ENCODE results near the gene CBX7.

CBX7 gene

GRCh38 chr22:39122772-39123470, 29.6 kb downstream of the CBX7 start:
- no peak for DNase-seq

DNA sequence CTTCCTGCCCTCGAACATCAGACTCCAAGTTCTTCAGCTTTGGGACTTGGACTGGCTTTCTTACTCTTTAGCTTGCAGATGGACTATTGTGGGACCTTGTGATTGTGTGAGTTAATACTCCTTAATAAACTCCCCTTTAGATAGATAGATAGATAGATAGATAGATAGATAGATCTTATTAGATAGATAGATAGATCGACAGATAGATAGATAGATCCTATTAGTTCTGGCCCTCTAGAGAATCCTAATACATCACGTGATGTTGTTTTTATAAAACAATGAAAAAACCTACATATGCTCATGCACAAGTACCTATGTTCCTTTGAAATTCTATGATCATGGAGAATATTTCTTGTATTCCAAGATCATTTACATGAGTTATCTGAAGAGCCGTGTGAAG, 31.5 kb downstream of the CBX7 start:
- no peak for DNase-seq

GRCh38 chr22:39117585-39118191, 34.8 kb downstream of the CBX7 start:
- no peak for DNase-seq

- no peak for DNase-seq
Measured at GRCh38 chr22:39115977-39116621, 36.4 kb downstream of the CBX7 start.

DNA sequence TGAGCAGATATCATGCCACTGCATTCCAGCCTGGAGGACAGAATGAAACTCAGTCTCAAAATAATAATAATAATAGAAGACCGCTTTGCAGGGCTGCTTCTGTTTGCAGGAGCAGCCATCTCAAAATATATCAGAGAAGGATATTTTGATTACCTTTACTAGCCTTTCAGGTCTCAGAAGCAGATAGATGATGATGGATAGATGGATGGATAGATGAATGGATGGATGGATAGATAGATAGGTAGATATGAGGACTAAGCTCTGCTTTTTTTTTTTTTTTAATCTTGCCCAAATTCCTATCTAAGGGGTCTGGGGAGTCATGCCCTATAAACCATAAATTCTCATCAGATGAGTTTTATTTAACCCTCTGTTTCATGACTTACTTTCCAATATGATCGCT, 36.9 kb downstream of the CBX7 start:
- DNase-seq, result no peak

DNA sequence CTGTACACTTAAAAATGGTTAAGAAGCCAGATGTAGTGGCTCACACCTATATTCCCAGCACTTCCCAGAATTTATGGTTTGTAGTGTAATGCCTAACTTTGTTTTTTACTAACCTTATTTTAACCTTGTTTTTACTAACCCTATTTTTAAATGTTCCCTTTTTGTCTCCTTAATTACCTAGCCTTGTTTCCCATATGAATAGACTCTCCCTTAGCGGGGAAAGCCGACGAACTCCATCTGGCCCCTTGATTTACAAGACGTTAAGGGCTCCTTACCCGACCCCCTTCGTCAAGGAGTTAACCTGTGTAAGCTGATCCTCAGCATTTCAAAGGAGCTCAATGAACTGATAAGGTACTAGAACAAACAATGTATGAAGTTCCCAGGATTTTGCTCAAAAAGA, 38.4 kb downstream of the CBX7 start:
- DNase-seq, result no peak

GRCh38 chr22:39110631-39111561, 41.6 kb downstream of the CBX7 start:
- DNase-seq, result no peak

- no peak for DNase-seq
Measured at GRCh38 chr22:39109361-39109760, 43.1 kb downstream of the CBX7 start.

DNA sequence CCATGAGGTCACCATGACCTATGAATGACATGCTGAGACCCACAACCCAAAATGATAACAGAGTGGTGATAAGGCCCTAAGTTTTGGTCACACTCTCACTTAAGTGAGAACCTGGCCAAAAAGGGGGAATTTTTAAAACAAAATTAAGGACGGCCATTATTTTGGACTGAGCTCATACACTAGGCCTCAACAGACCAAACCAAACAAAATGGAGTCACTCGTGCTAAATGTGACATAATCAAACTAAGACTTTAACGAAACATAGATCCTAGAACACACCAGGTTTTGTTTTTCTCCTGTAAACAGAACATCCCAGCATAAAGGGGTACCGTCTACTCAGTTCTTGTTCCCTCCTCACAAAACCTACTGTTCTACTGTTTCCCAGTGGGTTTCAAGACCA, 44.0 kb downstream of the CBX7 start:
- no peak for DNase-seq

- DNase-seq, result no peak
Measured at GRCh38 chr22:39106326-39106725, 46.2 kb downstream of the CBX7 start.

DNA sequence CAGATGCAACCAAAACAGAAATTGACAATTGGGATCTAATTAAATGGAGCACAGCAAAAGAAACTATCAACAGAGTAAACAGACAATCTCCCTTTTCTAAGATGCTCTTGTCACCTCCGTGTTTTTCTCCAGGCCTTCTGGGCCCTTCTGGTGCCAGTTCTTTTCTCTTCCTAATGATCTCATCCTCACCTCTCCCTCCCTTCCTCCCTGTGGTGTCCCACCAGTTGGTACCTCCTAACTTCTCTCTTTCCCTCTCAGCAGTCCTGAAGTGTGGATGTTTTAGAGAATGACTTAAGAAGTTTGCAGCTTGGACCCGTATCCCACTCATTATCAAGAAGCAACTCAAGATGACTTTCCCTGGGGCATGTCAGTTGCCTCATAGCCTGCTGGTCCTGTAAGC, 49.0 kb downstream of the CBX7 start:
- DNase-seq, result no peak

DNA sequence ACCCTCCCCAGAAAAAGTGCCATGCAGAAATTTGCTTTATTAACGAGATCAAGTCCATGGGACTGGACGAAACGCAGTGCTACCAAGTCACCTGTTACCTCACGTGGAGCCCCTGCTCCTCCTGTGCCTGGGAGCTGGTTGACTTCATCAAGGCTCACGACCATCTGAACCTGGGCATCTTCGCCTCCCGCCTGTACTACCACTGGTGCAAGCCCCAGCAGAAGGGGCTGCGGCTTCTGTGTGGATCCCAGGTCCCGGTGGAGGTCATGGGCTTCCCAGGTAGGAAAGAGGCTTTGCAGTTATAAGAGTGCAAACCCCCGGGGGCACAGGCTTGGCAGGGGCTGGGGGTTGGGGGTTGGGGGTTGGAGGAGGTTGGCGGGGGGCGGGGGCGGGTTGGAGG, 51.3 kb downstream of the CBX7 start:
- no peak for DNase-seq

DNA sequence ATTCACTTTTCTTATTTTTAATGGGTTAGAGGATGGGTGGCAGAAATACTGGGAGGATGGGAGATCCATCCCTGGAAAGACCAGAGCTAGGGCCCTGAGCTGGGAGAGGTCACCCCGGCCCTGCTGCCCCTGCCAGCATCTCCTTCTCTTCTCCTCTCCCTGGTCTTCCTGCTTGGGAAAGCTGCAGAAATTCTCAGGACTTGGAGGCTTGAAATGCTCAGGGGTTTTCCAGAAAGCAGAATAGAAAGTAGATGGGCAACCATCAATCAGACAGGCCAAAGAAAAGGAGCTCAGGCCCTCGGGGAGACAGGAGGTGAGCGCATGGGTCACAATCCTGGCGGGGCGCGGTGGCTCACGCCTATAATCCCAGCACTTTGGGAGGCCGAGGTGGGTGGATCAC, 53.9 kb downstream of the CBX7 start:
- no peak for DNase-seq

GRCh38 chr22:39098026-39098425, 54.5 kb downstream of the CBX7 start:
- DNase-seq, result no peak

DNA sequence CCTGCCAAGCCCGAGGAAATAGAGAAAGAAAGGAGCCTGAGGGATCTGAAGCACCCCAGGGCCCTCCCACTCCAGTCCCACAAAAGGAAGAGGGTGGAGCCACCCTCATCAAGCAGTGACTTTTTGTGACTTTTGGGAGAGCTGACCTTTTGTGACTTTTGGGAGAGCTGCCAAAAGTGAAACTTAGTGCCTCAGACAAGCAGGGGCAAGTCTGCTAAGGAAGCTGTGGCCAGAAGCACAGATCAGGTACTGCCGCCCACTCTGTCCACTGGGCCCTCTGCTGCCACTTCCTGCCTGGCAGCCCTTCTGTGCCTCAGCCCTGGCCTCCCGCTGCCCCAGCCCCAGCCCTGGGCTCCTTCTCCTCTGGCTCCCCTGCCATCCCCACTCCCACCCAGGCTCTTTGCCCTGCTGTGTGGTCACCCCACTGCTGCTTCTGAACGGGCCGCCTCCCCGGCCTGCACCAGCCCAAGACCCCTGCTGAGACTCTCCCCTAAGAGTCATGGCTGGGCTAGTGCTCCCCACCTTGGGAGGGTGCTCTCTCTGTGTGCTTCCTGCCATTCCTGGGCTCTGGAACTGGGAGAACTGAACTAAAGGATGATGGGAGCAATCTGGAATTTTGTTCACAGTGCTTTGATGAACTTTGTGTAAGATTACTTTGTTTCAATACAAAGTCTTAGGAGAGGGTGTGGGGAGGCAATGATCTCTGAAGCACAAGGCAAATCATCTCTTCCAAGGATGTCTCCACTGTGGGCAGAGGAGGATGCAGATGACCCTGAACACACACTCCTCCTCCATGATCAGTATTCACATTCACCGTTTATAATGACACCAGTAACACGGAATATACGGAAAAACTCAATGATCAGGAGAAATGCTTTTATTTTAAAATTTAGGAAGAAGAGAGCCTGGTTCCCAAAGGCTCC, 55.1 kb downstream of the CBX7 start, which contains the start of gene APOBEC3H:
TSS of gene APOBEC3H (plus strand) at position 147 of the 923 bp plus-strand sequence. CDS start 3,035 bp downstream, outside the sequence.
- DNase-seq, result no peak

- no peak for DNase-seq
Measured at GRCh38 chr22:39095971-39096370, 56.5 kb downstream of the CBX7 start.

GRCh38 chr22:39094717-39095389, 57.6 kb downstream of the CBX7 start:
- DNase-seq, result no peak

DNA sequence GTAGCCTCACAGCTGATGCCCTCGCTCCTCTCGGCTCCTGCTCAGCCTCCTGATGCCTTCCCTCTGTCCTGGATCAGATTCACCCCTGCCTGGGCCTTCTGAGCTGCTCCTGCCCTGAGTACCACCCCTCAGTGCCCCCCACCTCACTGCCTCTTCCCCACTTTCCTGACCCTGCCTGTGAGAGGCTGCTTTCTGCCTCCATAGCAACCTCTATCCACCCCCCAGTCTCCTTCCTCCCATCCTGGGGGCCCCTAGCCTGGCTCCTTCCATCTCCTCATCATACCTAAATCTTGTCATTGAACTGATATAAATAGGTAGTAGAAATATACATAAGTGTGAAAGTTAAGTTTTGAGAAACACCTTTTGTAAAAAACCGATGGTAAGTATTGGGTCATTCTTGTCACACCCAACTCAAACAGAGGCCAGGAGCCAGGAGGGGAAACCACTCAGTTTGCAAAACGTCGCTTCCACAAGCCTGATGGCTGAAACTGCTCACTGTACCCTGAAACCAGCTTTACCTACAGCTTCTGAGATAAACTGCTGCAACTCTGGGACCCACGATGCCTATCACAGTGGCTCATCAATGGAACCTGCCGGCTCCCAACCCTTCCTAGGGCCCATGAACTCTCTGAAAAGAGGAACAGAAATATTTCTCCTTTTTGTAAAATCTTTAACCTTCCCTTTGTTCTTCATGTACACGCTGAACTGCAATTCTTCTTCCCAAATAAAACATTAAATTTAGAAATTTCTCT, 60.2 kb downstream of the CBX7 start:
- no peak for DNase-seq

DNA sequence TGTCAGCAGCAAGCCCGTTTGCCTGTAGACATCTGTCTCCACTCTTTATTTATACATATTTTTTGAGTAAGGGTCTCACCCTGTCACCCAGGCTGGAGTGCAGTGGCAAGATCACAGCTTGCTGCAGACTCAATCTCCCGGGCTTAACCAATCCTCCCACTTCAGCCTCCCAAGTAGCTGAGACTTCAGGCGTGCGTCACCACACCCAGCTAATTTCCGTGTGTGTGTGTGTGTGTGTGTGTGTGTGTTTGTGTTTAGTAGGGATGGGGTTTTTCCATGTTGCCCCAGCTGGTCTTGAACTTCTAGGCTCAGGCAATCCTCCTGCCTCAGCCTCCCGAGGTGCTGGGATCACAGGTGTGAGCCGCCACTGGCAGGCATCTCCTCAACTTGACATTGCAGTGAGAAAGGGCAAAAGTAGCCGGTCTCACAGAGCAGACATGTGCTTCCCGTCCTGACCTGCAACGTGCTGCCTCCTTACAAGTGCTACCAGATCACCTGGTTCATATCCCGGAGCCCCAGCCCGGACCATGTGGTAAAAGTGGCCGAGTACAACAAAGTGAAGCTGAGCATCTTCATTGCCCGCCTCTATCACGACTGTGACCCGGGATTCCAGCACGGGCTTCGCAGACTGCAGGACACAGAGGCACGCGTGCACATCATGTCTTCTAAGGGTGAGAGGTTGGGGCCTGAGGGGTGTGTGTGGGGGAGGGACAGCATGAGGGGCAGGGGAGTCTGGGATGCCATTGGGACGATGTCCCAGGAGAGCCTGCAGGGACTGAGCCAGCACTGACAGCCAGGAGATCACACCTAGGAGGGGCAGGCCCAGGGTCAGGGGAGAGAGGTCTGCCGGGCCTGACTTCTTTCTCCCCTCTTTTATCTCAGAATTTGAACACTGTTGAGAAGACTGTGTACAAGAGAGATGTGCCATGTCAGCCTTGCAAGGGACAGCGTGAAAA, 61.1 kb downstream of the CBX7 start:
- DNase-seq, result no peak

All from NCI-H1930 (cell line).